HG03558 (cell line): ENCODE measurements around the gene MAPK14.
A peak's percentile ranks its signal among the peaks of the same experiment; 100 is the strongest.
"Not testable (repeated sequence)": the region's sequence is repeated elsewhere in the genome, so short reads cannot be mapped to it uniquely, and the experiment has no call there.

ENCODE experiments used
- ATAC-seq: cut with Tn5 transposase; IDR thresholded peaks from one replicate; pipeline ENCODE4 v1.9.1; 2021; ENCODE audit warnings: moderate number of reproducible peaks; ENCODE audit not compliant: unreplicated experiment; ENCODE audit errors: extremely low read depth

Gene MAPK14

DNA sequence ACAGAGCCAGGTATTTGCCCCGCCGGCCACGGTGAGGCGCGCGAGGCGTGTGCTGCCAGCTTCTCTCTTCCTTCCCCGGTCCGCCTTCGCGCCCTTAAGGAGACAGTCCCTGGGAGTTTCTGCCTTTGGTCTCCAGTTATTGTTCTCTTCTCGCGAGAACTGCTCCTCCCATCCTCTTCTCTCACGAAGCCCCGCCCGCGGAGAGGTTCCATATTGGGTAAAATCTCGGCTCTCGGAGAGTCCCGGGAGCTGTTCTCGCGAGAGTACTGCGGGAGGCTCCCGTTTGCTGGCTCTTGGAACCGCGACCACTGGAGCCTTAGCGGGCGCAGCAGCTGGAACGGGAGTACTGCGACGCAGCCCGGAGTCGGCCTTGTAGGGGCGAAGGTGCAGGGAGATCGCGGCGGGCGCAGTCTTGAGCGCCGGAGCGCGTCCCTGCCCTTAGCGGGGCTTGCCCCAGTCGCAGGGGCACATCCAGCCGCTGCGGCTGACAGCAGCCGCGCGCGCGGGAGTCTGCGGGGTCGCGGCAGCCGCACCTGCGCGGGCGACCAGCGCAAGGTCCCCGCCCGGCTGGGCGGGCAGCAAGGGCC is at the start of gene MAPK14:
Gene MAPK14, plus strand, starts transcription at position 308 of the 587 bp plus-strand sequence. CDS start 350 bp downstream, outside the sequence.
- peak; percentile 83 for ATAC-seq

DNA sequence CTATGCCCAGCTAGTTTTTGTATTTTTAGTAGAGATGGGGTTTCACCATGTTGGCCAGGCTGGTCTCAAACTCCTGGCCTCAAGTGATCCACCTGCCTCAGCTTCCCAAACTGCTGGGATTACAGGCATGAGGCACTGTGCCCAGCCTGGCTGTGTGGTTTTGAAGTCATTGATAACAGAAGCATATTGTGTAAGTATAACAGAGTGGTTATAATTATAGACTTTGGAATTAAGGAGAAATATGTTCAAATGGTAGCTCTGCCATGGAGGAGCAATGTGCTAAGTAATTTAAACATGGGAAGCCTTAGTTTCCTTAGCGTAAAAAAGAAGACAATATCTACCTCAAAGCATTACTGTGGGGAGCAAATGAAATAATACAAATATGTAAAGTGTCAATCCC is 47.5 kb upstream of the MAPK14 start:
- ATAC-seq, result not testable (repeated sequence)

DNA sequence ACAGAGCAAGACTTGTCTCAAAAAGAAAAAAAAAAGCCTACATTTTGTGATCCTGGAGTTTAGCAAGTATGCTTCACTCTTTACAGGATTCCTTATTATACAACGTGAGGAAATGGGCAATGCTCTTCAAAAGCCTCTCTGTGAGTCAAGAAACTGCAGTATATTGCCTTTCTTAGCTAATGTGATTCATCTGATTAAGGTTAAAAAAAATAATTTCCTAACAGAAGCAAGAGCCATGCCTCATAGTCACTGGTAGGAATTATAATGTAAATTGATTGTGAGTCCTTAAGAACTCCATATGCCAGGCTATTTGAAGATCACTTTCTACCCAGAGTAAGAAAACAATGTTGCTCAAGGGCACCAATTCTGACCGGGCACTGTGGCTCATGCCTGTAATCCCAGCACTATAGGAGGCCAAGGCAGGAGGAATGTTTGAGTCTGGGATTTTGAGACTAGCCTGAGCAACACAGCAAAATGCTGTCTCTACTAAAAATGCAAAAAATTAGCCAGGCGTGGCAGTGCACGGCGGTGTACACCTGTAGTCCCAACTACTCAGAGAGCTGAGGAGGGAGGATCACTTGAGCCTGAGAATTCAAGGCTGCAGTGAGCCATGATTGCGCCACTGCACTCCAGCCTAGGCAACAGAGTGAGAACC is 46.5 kb upstream of the MAPK14 start:
- no peak for ATAC-seq

DNA sequence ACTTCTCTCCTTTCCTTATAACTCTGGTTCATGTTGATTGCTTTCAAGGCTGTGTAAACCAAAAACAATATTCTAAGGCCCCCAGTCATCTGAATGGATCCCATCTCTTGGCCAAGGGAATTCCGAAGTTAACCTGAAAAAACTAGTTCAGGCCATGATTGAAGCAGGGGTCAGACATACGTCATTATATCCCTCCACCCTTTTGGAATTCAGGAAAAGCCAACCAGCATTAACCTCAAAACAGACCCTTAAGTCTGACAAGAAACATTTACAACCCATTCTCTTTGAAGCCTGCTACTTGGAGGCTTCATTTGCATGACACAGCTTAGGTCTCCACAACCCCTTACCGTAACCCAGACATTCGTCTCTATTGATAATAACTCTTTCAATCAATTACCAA is 42.9 kb upstream of the MAPK14 start:
- ATAC-seq, result no peak

DNA sequence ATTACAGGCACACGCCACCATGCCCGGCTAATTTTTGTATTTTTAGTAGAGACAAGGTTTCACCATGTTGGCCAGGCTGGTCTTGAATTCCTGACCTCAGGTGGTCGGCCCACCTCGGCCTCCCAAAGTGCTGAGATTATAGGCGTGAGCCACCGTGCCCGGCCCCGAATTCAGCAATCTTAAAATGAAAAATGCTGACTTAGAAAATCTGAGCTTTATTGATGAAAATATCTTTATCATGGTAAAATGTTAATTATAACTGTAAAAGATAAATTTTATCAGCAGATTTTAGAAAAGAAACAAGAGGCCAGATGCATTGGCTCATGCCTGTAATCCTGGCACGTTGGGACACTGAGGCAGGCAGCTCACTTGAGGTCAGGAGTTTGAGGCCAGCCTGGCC is 39.6 kb upstream of the MAPK14 start:
- not testable (repeated sequence) for ATAC-seq

DNA sequence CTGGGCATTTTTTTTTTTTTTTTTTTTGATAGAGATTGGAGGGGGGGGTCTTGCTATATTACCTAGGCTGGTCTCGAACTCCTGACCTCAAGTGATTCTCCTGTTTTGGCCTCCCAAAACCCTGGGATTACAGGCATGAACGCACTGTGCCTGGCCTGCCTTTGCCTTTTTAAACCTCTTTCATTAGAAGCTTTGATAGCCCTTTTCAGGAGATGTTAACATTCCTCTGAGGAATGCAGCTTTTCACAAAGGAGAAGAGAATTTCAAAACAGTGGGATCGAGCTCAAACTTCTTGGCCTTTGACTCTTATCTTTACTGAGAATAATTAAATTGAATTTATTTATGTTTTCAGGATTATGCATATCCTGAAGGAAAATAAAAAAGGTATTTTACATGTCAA is 34.5 kb upstream of the MAPK14 start:
- ATAC-seq, result no peak

DNA sequence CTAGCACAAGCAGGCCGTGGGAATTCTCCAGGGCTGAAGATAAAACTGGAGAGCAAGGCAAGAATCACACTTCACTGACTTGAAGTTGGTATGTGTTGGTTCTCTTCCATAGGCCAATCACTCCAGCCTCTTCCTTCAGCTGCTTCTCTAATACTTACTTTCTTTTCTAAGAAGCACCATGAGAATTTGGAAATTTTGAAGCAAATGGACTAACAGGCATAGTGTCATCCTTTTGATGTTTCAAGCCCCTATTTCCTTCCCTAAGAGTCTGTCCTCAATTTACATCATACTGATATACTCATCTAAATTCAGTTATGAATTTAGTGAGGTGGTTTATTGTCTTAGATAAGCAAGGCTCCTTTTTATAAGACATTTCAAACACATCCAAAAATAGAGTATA is 27.2 kb upstream of the MAPK14 start:
- ATAC-seq, result no peak

DNA sequence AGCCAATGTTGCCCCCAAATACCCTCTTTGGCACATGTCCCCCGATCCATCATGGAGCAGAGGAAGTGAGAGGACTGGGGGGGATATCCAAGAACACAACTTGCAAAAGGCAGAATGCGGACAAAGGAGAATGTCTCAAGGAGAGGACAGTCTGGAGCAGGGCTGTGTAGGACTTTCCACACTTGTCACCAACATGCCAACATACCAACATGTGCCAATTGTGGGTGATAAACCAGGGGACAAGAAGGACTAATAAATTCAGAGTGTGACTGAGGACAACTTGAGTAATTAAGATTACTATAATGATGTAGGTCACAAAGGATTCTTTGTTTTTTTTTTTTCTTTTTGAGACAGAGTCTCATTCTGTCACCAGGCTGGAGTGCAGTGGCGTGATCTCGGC is 11.9 kb upstream of the MAPK14 start:
- ATAC-seq, result no peak

DNA sequence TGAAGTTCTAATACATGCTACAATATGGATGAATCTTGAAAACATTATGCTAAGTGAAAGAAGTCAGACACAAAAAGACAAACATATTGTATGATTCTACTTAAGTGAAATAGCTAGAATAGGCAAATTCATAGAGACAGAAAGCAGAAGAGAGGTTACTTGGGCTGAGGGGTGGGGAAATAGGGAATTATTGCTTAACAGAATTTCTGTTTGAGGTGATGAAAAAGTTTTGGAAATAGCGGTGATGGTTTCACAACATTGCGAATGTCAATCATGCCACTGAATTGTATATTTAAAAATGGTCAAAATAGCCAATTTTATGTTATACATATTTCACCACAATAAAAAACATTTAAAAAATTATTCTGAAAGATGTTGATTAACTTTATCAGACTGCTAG is 9.3 kb upstream of the MAPK14 start:
- no peak for ATAC-seq

DNA sequence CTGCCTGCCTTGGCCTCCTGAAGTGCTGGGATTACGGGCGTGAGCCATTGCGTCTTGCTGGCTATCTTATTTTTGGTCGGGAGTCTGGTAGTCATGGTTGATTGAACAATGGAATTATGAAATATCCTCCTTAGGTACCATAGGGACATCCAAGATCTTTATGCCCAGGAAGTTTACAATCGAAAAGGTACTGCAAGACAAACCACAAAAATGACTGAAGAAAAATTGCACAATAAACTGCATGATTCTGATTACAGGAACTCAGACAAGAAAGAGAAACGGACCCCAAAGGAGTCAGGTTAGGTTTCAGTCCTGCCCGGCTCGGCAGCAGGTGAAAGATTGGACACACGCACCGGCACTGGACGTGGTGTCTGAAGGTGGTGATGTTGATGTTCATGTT is 8.4 kb upstream of the MAPK14 start:
- ATAC-seq, result no peak

DNA sequence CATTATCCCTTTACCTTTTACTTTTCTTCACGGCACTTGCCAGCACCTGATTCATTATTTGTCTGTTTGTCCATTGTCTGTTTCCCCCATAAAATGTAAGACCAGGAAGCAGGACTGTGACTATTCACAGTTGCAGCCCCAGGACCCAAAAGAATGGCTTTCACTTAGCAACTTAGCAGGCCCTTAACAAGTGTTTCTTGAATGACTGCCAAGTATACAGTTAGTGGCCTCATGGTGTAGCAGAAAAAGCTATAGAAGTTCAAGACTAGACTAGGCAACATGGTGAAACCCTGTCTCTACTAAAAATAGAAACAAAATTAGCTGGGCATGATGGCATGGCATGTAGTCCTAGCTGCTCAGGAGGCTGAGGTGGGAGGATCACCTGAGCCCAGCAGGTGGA is 7.5 kb upstream of the MAPK14 start:
- no peak for ATAC-seq

DNA sequence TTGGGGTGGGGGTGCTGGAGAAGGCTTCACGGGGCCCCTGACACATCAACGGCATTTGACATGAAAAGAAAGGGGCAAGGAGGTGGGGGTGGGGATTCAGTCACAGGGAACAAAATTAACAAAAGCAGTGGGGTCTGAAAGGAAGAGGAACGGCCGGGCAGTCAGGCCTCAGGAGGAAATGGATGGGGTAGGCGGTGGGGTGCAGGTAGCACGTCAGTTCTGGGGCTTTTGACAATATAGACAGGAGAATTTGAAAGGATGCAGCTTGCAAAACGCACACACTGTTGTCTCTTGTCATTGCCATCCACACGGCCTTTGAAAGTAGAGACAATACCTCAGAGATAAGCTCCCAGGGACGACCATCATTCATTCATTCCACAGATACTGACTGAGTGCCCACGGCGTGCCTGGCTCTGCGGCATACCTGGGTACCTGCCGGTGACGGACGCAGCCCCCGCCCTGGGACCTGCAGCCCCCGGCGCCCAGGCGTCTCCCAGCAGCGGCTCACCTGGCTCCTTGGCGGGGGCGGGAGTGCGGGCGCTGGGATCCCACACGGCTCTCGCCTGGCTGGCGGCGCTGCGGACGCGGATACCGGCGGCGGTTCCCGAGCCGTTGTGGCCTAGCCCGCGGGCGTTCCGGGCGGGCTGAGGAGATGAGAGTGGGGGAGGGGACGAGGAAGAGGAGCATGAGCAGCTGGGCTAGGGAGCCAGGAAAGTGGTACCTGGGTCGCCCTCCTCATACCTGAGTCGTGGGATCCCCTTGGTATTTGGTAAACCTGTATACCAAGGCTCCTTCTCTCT is 3.4 kb upstream of the MAPK14 start, which contains the start of gene SLC26A8:
Gene SLC26A8, minus strand, starts transcription at position 646 of the 800 bp plus-strand sequence. CDS start 4,934 bp downstream, outside the sequence.
- no peak for ATAC-seq

DNA sequence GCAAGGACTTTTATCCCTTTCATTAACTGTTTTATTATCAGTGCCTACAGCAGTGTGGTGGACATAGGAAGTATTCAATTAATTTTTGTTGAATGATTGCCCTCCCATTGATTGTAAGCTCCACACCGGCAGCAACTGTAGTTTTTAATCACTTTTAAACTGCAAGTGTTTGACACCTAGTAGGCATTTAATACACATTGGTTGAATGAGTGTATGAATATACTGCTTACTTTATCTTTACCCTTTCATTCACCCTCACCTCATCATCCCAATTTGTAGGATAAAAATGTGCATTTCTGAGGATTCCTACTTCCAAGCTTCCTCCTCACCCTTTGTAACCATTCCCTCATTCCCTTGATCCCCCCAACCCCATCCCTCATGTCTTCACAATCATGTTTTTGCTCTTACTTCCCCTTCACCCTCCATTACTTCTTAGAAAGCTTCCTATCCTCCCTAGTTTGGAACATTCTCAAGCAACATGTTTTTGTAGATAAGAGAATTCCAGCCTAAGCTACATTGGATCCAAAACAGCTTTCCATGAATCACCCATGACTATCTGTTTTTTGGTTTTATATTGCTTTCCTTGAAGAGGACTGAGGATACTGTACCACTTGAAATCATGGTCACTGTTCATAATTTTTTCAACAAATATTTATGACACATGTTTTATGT is 2.2 kb upstream of the MAPK14 start:
- no peak for ATAC-seq

DNA sequence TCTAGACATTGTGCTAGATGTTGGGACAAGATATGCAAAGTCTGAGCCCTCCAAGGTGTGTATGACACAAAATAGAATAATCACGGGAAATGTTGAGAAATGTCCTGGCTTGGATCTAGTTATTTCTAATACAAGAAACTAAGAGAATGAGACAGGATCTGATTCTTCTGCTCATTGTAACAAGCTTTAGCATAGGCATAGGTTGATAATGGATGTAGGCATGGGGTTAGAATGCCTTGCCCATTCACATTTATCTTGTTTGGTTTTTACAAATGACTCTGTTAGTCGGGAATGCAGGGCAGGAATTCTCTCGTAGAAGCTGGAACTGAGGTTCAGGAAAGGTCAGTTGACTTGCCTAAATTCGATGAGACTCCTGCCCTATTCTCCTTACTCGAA is 1.7 kb upstream of the MAPK14 start:
- ATAC-seq, result no peak

DNA sequence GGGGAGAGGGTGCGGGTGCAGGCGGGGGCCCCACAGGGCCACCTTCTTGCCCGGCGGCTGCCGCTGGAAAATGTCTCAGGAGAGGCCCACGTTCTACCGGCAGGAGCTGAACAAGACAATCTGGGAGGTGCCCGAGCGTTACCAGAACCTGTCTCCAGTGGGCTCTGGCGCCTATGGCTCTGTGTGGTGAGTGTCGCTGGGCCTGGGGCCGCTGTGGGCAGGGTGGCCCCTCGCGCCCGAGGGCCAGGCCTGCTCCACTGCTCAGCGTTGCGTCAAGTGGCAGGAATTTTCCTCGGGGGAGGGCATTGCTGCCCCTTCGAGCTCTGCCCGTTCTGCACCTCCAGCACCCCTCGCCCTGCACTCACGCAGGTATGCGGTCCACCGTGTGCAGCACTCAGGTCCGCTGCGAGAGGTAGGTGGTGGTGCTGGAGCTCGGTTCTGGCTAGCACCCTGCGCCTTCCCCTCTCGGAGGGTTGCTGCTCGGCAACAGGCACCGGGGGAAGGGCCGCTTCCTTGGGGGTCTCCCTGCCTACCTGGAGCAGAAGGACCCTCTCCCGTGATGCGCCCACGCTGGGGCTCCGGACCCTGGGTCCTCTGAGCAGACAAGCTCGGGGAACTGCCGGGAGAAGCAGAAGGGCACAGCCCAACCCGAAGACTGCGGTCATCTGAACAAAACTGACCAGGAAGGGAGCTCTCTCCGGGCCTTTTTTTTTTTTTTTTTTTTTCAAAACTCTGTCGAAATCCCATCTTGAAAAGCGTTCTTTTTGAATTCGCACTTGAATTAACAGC is 674 bp downstream of the MAPK14 start:
- peak; percentile 11 for ATAC-seq

DNA sequence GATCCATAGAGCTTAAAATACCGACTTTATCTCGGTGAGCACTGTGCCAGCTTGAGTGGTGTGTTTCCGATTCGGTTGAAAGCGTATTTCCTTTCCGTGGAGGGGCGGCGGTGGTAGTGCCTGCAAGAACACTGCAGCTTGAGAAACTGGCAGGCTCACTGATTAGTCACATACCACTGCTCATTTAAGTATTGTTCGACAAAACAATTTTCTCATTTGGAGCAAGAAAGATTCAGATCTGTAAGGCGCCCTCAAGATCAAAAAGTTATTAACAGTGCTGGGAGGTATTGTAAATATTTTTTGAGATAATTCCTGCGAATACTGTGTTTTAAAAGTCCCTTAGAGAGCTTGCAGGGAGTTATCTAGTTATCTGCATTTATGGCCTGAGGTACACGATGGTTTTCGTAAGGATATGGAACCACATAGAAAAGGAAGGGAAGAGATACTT is 1.3 kb downstream of the MAPK14 start:
- ATAC-seq, result no peak

DNA sequence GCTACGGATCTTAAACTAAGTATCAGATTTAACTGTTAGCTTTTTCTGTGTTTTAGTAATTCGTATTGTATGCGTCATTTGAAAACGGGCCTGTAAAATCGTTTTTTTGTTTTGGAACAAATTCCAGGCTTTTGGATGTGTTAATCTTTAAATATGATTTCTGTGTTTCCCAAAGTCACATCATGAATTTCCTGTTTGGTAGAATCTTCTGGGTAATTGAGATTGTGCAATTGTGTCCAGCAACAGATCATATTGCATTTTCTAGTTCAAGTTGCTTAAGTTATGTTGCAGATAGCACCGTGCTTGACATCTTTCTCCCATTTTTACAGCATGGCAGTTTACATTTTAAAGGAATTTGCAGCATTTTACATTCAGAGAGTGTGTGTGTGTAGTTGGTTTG is 1.9 kb downstream of the MAPK14 start:
- no peak for ATAC-seq

DNA sequence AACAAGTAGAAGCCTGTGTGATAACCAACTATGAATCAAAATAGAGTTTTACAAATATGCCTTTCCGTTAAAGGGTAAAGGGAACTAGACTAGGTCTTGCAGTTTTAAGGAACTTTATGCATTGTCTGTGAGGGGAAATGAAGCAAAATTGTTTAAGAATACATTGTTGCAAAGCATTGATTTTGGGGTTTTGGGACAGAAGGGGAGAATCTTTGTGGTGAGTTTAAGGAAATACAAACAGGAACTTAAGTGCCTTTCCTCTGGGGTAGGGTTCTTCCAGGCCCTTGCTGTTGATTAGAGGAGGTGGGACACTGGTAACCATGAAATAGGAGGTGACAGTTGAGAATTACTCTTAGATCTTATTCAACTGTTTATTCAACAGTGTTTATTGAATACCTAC is 4.7 kb downstream of the MAPK14 start:
- ATAC-seq, result no peak

DNA sequence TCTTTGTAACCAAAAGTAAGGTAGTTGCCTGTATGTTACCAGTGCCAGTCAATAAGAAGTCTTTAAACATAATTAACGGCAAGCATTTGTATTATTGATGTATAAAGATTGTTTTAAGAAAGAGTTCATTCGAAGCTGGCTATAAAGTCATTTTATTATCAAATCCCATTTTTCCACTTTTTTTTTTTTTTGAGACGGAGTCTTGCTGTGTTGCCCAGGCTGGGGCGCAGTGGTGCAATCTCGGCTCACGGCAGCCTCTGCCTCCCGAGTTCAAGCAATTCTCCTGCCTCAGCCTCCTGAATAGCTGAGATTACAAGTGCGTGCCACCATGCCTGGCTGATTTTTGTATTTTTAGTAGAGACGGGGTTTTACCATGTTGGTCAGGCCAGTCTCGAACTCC is 5.5 kb downstream of the MAPK14 start:
- ATAC-seq, result not testable (repeated sequence)

DNA sequence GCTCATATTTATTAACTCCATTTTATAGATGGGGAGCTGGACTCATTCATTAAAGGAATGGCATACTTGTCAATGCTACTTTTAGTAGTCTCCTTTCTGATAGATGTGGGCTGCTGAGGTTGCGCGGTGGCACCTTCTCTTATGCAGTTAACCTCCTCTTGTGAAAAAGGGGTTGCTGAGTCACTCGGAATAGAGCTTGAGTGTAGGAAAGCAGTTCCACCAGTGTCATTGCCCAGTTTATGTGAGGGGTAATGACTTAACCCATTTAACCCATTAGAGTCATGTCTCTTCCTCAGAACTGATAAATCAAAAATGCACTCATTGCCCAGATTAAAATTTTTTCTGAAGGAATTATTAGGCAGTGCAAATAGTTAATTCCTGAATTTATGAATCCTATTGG is 6.3 kb downstream of the MAPK14 start:
- no peak for ATAC-seq
